ENCODE data around the gene NUP37.
A peak's percentile ranks its signal among the peaks of the same experiment; 100 is the strongest.

NUP37 gene

GRCh38 chr12:102063069-102063468 is 56.8 kb downstream of the NUP37 start:
- no peak overlapping the region for H3K9ac ChIP-seq

GRCh38 chr12:102062419-102062806 is 57.5 kb downstream of the NUP37 start:
- Histone ChIP-seq H3K9ac (no peak overlapping the region), H3K4me1 (peaks cover 4% of the 10 kb centered on the region), H3K27me3 (ENCODE audit: control insufficient read depth, insufficient read depth, low read length) (no peaks in the 10 kb centered on the region), H3K36me3 (ENCODE audit: control insufficient read depth, insufficient read depth, low read length) (no peaks in the 10 kb centered on the region), H2AFZ (peak overlapping the region; percentile 74), H3K4me2 (ENCODE audit: low read length) (peak overlapping the region; percentile 92), H3K4me3 (ENCODE audit: low read depth, low read length) (peak overlapping the region; percentile 93), H3K9me3 (ENCODE audit: control insufficient read depth, low read length) (no peaks in the 10 kb centered on the region), H3K27ac (no peak overlapping the region), H3K79me2 (no peaks in the 10 kb centered on the region)
- TF ChIP-seq CTCF (IDR thresholded peaks at IDR 0.05): no peak

More at GRCh38 chr12:102063069-102063468, 56.8 kb downstream of the NUP37 start:
- H3K36me3 ChIP-seq (ENCODE audit: control insufficient read depth, insufficient read depth, low read length): no peaks in the 10 kb centered on the region
- H3K27me3 ChIP-seq (ENCODE audit: control insufficient read depth, insufficient read depth, low read length): no peaks in the 10 kb centered on the region
- TF ChIP-seq CTCF (IDR thresholded peaks at IDR 0.05): no peak
- H3K9me3 ChIP-seq (ENCODE audit: control insufficient read depth, low read length): no peaks in the 10 kb centered on the region
- no peak overlapping the region for H3K27ac ChIP-seq
- no peak overlapping the region for H3K4me3 ChIP-seq (ENCODE audit: low read depth, low read length)
- no peak overlapping the region for H2AFZ ChIP-seq
- H3K79me2 ChIP-seq: no peaks in the 10 kb centered on the region
- no peak overlapping the region for H3K4me2 ChIP-seq (ENCODE audit: low read length)
- H3K4me1 ChIP-seq: peaks cover 4% of the 10 kb centered on the region

- Histone ChIP-seq H2AFZ (peak within 1 kb of the TSS; percentile 74), H3K4me2 (ENCODE audit: low read length) (peak within 1 kb of the TSS; percentile 92), H3K9ac (peak within 1 kb of the TSS; percentile 51), H3K36me3 (ENCODE audit: control insufficient read depth, insufficient read depth, low read length) (no peaks in the 10 kb centered on the region), H3K27me3 (ENCODE audit: control insufficient read depth, insufficient read depth, low read length) (no peaks in the 10 kb centered on the region), H3K27ac (peak within 1 kb of the TSS; percentile 57), H3K4me1 (peaks cover 4% of the 10 kb centered on the region), H3K9me3 (ENCODE audit: control insufficient read depth, low read length) (no peaks in the 10 kb centered on the region), H3K79me2 (no peaks in the 10 kb centered on the region), H3K4me3 (ENCODE audit: low read depth, low read length) (peak within 1 kb of the TSS; percentile 93)
- no peak for TF ChIP-seq CTCF (IDR thresholded peaks at IDR 0.05)
These were observed 58.1 kb downstream of the NUP37 start, which contains the start of gene WASHC3 for GRCh38 chr12:102061560-102062418. WASHC3 (minus strand) TSS chr12:102061991; CDS start chr12:102061962, 29 bp downstream.

GRCh38 chr12:102061096-102061559 is 58.8 kb downstream of the NUP37 start:
- Histone ChIP-seq H3K27me3 (ENCODE audit: control insufficient read depth, insufficient read depth, low read length) (no peaks in the 10 kb centered on the region), H3K4me1 (peaks cover 4% of the 10 kb centered on the region), H3K9ac (no peak overlapping the region), H3K9me3 (ENCODE audit: control insufficient read depth, low read length) (no peaks in the 10 kb centered on the region), H2AFZ (peak overlapping the region; percentile 74), H3K79me2 (no peaks in the 10 kb centered on the region), H3K36me3 (ENCODE audit: control insufficient read depth, insufficient read depth, low read length) (no peaks in the 10 kb centered on the region), H3K4me2 (ENCODE audit: low read length) (peak overlapping the region; percentile 92), H3K27ac (peak overlapping the region; percentile 57), H3K4me3 (ENCODE audit: low read depth, low read length) (peak overlapping the region; percentile 93)
- no peak for TF ChIP-seq CTCF (IDR thresholded peaks at IDR 0.05)
